NCI-H2196 treated with DMSO at 0.1 percent for 48 hours (cell line): ENCODE measurements around the gene CST5.
"Not testable (repeated sequence)": the region's sequence is repeated elsewhere in the genome, so short reads cannot be mapped to it uniquely, and the experiment has no call there.

Source experiments
- DNase-seq: peaks from one replicate; lab custom pipeline; 2025; ENCODE audit not compliant: unreplicated experiment; lab: John Stamatoyannopoulos, UW

Gene CST5, protein sequence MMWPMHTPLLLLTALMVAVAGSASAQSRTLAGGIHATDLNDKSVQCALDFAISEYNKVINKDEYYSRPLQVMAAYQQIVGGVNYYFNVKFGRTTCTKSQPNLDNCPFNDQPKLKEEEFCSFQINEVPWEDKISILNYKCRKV

DNA sequence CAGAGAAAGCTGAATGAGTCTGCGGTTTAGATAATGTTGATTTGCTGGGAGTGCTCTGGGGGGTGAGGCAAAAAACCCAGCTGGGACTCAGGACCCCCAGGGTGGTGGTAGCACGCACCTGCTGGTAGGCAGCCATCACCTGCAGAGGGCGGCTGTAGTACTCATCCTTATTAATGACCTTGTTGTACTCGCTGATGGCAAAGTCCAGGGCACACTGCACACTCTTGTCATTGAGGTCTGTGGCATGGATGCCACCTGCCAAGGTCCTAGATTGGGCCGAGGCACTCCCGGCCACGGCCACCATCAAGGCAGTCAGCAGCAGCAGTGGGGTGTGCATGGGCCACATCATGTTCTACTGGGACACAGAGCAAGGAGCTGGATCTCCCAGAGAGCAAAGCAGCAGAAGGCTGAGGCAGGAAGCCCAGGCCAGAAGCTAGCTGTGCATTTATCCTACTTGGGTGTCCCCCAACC is at the start of gene CST5:
Gene CST5, minus strand, starts transcription at position 421 of the 471 bp plus-strand sequence. Its CDS starts 72 bp downstream, at position 349.
- DNase-seq = no peak

DNA sequence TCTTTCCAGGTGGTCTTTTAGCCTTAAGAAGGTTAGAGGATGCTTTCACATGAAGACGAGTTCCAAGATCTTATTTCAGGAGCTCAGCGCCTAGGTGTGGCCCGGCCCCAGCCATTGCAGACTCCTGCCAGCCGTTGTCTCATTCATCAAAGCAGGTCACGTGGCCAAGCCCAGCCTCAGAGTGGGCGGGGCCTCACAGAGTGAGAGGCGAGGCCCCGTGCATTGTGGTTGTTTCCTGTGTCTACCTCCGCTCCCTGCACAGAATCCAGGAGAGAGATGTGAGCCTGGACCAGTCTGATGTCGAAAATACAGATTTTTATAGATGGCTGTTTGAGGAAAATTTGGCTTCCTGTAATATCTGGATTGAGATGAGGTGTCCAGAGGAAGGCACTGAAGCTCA is 49.2 kb upstream of the CST5 start:
- DNase-seq = no peak

GRCh38 chr20:23928353-23928752 is 48.8 kb upstream of the CST5 start:
- DNase-seq = no peak

- no peak for DNase-seq
Measured at GRCh38 chr20:23926944-23927872, 47.7 kb upstream of the CST5 start.

DNA sequence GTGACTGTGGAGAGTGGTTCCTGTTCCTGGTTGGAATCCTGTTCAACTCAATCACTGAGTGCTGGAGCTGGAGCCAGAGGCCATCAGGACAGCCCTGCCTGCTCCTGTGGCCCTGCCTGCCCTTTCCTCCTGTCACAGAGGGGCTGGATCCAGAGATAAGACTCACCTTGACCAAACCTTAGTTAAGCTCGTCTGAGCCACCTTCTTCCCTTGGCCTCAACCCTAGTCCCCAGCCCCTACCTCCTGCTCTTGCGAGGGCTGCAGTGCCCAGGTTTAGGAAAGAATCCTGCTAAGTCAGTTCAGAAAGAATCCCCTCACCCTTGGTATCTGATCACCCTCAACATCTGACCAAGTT is 47.0 kb upstream of the CST5 start:
- no peak for DNase-seq

GRCh38 chr20:23925789-23926525 is 46.4 kb upstream of the CST5 start:
- DNase-seq = no peak

DNA sequence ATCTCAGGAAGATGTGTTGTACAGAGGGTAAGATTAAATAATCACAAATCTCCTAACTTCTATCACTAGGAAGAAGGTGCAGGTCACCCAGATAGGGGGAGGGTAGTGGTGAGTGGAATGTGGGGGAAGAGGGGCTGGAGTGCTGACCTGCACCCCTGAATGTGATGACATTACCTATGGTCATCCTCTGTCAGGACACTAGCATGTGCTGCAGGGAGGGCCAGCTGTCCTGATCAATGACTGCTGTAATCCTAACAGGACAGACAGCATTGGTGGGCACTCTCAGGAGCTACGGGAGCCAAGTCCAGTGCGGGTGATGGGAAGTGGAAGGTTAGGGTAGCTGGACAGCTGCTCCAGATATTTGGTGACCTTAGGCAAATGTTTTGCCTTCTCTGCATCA is 45.2 kb upstream of the CST5 start:
- DNase-seq = no peak

DNA sequence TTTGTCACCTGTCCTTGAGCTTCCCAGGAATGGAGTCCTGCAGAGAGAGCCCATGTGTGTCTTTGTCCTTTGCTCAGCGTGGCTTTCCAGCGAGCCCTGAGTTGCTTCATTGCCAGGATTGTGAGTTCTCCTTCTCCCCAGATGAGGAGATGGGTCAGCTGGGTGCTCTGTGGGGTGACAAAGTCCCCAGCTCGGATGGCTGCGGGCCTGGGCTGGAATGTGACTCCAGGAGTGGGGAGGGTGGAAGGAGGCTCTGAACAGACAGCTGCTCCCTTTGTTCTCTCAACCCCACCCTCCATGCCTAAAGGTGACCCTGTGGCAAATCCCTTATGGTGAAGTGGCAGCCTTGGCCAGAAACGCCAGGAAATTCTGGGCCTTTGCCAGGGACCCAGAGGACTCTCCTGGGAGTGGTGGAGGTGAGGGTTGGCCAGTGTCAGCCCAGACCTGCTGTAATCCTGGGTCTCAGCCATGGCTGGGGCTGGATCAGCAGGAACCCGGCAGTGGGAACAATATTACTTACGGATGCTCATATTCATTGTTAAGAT is 44.4 kb upstream of the CST5 start:
- no peak for DNase-seq

DNA sequence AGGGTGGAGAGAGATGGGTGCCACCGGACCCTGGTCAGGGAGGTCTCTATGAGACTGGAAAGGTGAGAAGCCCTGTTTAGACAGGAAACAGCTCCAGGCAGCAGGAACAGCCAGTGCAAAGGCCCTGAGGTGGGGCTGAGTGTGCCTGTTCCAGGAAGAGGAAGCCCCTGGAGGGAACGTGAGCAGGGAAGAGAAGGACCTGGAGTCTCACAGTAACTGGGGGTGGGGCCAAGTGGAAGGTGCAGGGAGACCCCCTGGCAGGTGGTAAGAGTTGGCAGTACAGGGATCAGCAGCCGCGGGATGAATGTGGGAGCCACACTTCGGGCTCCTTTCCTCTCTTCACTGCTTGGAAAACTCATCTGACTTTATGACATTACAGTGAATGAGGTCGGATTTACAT is 43.8 kb upstream of the CST5 start:
- DNase-seq = no peak

DNA sequence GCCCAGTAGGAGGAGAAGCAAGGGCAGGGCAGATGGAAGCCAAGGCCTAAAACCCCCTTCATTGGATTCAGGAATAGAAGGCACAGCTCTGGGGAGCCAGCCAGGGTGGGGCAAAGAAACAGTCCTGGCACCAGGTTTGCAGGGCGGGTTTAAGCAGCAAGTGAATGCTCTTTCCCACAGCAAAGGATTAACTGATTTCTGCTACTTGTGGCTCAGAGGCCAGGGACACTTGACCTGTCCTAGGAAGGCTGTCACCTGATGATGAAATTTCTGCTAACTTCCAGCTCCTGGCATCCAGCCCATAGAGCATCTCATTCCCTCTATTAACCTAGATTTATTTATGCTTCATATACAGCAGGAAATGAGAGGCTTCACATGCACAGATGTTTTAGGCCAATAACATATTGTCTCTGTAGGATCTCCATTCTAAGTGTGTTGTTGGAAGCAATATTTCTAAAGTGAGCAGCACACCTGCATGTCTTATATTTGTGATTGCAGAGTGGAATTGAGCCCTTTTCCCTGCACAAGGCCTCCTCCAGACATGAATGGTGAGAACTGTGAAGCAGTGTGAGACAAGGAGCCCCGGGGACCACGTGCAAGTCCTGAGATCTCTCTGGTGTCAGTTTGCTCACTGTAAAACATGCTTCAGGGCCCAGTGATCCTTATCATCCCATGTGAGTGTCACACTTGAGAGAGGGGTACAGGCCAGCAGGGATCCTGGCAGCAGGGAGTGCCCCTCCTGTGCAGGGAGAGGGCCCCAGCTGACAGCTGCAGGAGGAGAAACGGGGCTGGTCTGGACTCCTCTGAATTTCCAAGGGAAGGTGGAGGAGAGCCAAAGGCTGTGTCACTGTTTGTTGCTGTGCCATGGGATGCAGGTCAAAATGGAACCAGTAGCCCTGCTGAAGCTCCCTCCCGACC is 41.1 kb upstream of the CST5 start:
- DNase-seq = no peak

GRCh38 chr20:23918896-23919295 is 39.3 kb upstream of the CST5 start:
- no peak for DNase-seq

- no peak for DNase-seq
Measured at GRCh38 chr20:23918101-23918862, 38.7 kb upstream of the CST5 start.

GRCh38 chr20:23917024-23917725 is 37.6 kb upstream of the CST5 start:
- DNase-seq = no peak

DNA sequence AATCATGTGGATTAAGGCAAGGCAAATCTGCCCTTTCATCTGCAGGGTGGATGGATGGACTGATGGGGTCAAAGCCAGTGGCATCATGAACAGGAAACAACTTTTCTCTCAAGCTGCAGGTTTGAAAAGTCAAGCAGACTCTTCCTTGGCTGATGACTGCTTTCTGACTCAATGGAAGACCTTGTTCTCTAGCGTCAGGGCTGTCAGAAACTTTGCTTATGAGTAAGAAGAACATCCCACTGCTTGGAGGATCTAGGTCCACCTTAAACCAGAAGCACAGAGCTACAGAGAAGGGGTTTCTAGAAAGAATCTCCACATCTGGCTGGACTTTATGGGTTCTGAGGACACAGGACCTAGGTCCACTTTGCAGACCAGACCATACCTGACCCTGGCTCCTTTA is 36.3 kb upstream of the CST5 start:
- no peak for DNase-seq

- not testable (repeated sequence) for DNase-seq
Measured at GRCh38 chr20:23914469-23914868, 34.9 kb upstream of the CST5 start.

DNA sequence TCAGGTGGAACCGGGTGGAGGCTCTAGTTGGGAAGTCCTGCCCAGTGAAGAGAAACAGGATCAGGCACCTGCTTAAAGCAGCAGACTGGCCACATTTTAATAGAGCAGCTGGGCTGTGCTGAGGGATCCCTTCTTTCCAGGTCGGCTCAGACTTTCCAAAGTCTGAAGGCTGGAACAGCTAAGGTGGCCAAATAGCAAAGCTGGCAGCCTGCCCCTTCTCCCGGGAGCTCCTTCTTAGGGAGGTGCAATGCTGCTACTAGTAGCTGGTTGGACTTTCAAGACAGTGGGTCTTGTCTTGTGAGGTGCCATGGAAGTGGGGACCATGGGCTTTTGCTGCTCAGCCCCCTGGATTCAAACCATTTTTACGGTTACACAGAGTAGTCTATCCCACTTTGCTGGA is 30.7 kb upstream of the CST5 start:
- no peak for DNase-seq

DNA sequence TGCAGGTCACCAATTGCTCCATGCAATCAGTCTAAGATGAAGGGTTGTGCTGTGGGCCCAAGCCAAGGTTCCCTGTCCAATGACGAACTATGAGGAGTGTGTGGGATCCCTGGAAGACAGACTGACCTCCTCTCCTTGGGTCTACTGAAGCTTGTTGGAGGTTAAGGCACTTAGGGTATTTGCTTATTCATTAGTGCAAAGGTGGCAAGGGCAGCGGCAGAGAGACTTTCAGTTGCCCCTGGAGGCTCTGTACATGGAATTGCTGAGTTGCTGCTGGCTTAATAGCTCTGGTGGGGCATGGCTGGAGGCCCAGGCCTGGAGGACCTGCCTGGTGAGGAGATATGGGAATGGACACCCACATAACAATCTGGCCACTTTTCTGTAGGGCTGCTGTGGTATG is 29.8 kb upstream of the CST5 start:
- DNase-seq = no peak

DNA sequence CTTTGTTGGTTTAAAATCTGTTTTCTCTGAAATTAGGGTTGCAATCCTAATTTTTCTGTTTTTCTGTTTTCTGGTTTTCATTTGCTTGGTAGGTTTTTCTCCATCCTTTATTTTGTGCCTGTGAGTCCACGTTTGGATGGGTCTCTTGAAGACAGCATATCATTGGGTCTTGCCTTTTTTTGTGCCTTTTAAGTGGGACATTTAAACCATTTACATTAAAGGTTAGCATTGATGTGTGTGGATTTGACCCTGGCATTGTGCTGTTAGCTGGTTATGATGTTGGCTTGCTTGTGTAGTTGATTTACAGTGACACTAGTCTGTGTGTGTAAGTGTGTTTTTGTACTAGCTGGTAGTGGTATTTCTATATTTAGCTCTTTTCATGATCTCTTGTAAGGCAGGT is 28.0 kb upstream of the CST5 start:
- no peak for DNase-seq

DNA sequence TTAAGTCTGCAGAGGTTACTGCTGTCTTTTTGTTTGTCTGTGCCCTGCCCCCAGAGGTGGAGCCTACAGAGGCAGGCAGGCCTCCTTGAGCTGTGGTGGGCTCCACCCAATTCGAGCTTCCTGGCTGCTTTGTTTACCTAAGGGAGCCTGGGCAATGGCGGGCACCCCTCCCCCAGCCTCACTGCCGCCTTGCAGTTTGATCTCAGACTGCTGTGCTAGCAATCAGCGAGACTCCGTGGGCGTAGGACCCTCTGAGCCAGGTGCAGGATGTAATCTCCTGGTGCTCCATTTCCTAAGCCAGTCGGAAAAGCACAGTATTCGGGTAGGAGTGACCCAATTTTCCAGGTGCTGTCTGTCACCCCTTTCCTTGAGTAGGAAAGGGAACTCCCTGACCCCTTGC is 22.8 kb upstream of the CST5 start:
- DNase-seq = not testable (repeated sequence)
